Measurements from ENCODE around the gene CCDC127.
"Not testable (repeated sequence)": the region's sequence is repeated elsewhere in the genome, so short reads cannot be mapped to it uniquely, and the experiment has no call there.

The CCDC127 gene

DNA sequence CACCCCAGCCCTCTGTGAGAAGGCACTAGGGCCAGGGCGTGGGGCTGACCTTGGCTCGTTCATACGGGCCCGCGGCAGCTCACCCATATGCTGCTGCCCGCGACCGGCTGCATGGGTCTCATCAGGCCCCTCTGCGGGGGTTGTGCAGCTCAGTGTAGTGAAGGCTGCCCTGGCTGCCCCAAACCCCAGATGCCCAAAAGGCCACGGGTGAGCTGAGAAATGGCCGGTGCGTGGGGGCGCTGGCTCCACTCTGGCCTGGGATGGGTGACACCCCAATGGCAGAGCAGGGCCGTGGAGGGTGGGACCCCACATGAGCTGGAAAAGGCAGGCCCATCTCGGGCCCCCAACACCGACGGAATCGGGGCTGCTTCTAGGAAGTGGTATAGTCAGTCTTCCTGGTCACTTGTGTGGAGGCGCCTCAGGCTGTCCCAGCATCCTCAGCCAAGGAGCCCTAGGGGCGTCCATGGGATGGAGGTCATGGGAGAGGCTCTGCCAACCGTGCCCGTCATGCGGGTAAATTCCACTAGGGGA is 46.1 kb downstream of the CCDC127 start:
- no peak overlapping the region for H3K4me3 ChIP-seq (ENCODE audit: low read length in 2 of 2)
- no peaks in the 10 kb centered on the region for H3K4me1 ChIP-seq (ENCODE audit: control insufficient read depth, insufficient read depth, low read length)
- H3K27ac ChIP-seq (ENCODE audit: low read length) = no peak overlapping the region
- H3K9ac ChIP-seq (ENCODE audit: low read length in 2 of 2) = no peak overlapping the region
- H3K36me3 ChIP-seq (ENCODE audit: control insufficient read depth in 2 of 2, insufficient read depth in 2 of 2, low read length in 2 of 2) = no peaks in the 10 kb centered on the region
- peaks cover 0 to 2% of the 10 kb centered on the region in 2 donors for H3K27me3 ChIP-seq (ENCODE audit: control insufficient read depth in 1 of 2, insufficient read depth in 2 of 2, low read length in 2 of 2)
- H3K9me3 ChIP-seq (ENCODE audit: control insufficient read depth in 2 of 2, low read length in 2 of 2) = no peaks in the 10 kb centered on the region

DNA sequence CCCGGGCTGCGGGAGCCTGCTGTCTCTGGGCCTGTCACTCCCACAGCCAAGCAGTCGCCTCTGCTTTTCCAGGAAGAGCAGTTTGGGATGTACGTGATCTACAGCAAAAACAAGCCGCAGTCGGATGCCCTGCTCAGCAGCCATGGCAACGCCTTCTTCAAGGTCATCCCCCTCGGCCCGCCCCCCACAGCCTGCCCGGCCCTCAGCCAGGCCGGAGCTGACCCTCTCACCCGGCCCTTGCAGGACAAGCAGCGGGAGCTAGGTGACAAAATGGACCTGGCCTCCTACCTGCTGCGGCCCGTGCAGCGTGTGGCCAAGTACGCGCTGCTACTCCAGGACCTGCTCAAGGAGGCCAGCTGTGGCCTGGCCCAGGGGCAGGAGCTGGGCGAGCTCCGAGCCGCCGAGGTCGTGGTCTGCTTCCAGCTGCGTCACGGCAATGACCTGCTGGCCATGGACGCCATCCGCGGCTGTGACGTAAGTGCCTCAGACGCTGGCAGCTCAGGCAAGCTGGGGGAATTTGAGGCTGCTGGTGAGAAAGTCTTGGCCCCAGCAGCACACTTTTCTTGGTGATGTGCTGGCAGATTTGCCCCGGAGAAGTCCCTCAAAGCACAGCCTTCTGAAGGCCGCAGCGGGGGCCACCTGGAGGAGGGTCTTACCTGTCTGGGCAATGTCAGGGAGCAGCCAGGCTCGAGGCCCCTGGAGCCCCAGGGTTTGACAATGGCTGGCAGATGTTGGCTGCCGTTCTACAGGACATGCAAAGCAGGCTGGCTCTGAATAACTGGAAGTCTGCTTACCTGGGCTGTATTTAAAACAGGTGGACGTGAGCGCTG is 46.8 kb downstream of the CCDC127 start:
- Histone ChIP-seq H3K9ac (ENCODE audit: low read length in 2 of 2) (no peak overlapping the region), H3K4me3 (ENCODE audit: low read length in 2 of 2) (no peak overlapping the region), H3K27me3 (ENCODE audit: control insufficient read depth in 1 of 2, insufficient read depth in 2 of 2, low read length in 2 of 2) (peaks cover 0 to 2% of the 10 kb centered on the region in 2 donors), H3K36me3 (ENCODE audit: control insufficient read depth in 2 of 2, insufficient read depth in 2 of 2, low read length in 2 of 2) (no peaks in the 10 kb centered on the region), H3K27ac (ENCODE audit: low read length) (no peak overlapping the region), H3K4me1 (ENCODE audit: control insufficient read depth, insufficient read depth, low read length) (no peaks in the 10 kb centered on the region), H3K9me3 (ENCODE audit: control insufficient read depth in 2 of 2, low read length in 2 of 2) (no peaks in the 10 kb centered on the region)

DNA sequence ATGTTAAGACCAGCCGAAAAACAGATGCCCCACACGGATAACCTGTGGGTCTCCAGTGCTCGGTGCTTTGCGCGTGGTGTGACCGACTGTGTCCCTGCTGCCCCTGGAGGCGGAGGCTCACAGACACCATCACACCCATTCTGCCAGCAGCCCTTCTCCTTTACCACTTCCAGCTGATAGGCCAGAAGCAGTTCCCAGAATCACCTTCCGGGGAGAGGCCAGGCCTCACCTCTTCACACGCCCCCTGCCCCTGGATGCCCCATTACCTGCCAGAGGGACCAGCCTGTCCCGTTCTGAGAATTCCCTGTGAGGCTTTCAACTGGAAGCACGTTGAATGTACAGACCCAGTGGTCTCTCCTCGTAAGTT is 48.2 kb downstream of the CCDC127 start:
- no peak overlapping the region for H3K27ac ChIP-seq (ENCODE audit: low read length)
- no peak overlapping the region for H3K4me3 ChIP-seq (ENCODE audit: low read length in 2 of 2)

GRCh38 chr5:169071-169727 is 48.8 kb downstream of the CCDC127 start:
- H3K4me1 ChIP-seq (ENCODE audit: control insufficient read depth, insufficient read depth, low read length) = no peaks in the 10 kb centered on the region
- H3K27me3 ChIP-seq (ENCODE audit: control insufficient read depth in 1 of 2, insufficient read depth in 2 of 2, low read length in 2 of 2) = peaks cover 0 to 2% of the 10 kb centered on the region in 2 donors
- no peak overlapping the region for H3K4me3 ChIP-seq (ENCODE audit: low read length in 2 of 2)
- no peak overlapping the region for H3K9ac ChIP-seq (ENCODE audit: low read length in 2 of 2)
- no peaks in the 10 kb centered on the region for H3K9me3 ChIP-seq (ENCODE audit: control insufficient read depth in 2 of 2, low read length in 2 of 2)
- no peak overlapping the region for H3K27ac ChIP-seq (ENCODE audit: low read length)
- H3K36me3 ChIP-seq (ENCODE audit: control insufficient read depth in 2 of 2, insufficient read depth in 2 of 2, low read length in 2 of 2) = no peaks in the 10 kb centered on the region

More for the DNA sequence above, 48.2 kb downstream of the CCDC127 start:
- Histone ChIP-seq H3K4me1 (ENCODE audit: control insufficient read depth, insufficient read depth, low read length) (no peaks in the 10 kb centered on the region), H3K9me3 (ENCODE audit: control insufficient read depth in 2 of 2, low read length in 2 of 2) (no peaks in the 10 kb centered on the region), H3K27me3 (ENCODE audit: control insufficient read depth in 1 of 2, insufficient read depth in 2 of 2, low read length in 2 of 2) (peaks cover 0 to 2% of the 10 kb centered on the region in 2 donors), H3K9ac (ENCODE audit: low read length in 2 of 2) (no peak overlapping the region), H3K36me3 (ENCODE audit: control insufficient read depth in 2 of 2, insufficient read depth in 2 of 2, low read length in 2 of 2) (no peaks in the 10 kb centered on the region)

- no peak overlapping the region for H3K9ac ChIP-seq (ENCODE audit: low read length in 2 of 2)
- no peaks in the 10 kb centered on the region for H3K4me1 ChIP-seq (ENCODE audit: control insufficient read depth, insufficient read depth, low read length)
- H3K27ac ChIP-seq (ENCODE audit: low read length) = no peak overlapping the region
- no peak overlapping the region for H3K4me3 ChIP-seq (ENCODE audit: low read length in 2 of 2)
- H3K36me3 ChIP-seq (ENCODE audit: control insufficient read depth in 2 of 2, insufficient read depth in 2 of 2, low read length in 2 of 2) = no peaks in the 10 kb centered on the region
- H3K27me3 ChIP-seq (ENCODE audit: control insufficient read depth in 1 of 2, insufficient read depth in 2 of 2, low read length in 2 of 2) = no peaks in the 10 kb centered on the region
- H3K9me3 ChIP-seq (ENCODE audit: control insufficient read depth in 2 of 2, low read length in 2 of 2) = no peaks in the 10 kb centered on the region
These were observed 49.8 kb downstream of the CCDC127 start for GRCh38 chr5:167982-168660.

- no peak overlapping the region for H3K27ac ChIP-seq (ENCODE audit: low read length)
- no peaks in the 10 kb centered on the region for H3K9me3 ChIP-seq (ENCODE audit: control insufficient read depth in 2 of 2, low read length in 2 of 2)
- H3K36me3 ChIP-seq (ENCODE audit: control insufficient read depth in 2 of 2, insufficient read depth in 2 of 2, low read length in 2 of 2) = no peaks in the 10 kb centered on the region
- H3K9ac ChIP-seq (ENCODE audit: low read length in 2 of 2) = no peak overlapping the region
- no peaks in the 10 kb centered on the region for H3K27me3 ChIP-seq (ENCODE audit: control insufficient read depth in 1 of 2, insufficient read depth in 2 of 2, low read length in 2 of 2)
- H3K4me1 ChIP-seq (ENCODE audit: control insufficient read depth, insufficient read depth, low read length) = no peaks in the 10 kb centered on the region
- no peak overlapping the region for H3K4me3 ChIP-seq (ENCODE audit: low read length in 2 of 2)
These were observed 50.4 kb downstream of the CCDC127 start for GRCh38 chr5:167511-167910.

DNA sequence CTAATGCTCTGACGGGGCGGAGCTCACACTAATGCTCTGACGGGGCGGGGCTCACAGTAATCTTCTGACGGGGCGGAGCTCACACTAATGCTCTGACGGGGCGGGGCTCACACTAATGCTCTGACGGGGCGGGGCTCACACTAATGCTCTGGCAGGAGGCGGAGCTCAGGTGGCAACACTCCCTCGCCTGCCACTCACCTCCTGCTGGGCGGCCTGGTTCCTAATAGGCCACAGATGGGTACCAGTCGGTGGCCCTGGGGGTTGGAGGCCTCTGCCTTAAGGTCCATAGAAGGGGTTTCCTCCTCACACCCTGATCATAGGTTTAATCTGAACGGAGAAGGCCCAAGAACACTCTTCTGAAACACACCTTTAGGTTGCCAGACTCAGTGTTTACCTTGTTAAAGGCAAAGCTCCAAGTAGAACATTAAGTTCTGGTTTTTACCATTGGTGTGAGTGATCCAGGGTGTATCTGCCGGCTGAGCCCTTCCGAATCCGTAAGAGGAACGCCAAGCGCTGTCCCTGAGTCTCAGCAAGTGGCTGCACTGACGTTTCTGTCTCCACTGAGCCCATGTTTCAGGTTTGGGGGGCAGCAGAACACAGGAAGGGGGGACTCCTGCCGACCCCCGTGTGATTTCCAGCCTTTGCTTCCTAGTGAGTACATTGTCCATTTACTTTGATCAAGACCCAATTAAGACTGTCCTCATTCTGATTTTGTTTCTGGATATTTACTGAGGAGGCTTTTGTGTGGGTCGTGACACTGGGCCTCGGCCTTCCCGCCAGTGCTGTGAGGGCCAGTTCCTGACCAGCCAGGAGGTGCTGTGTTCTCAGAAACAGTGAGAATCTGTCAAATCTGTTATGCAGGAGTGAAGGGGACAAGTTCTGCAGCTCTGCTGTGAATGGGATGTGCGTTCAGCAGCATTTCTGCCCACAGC is 51.2 kb downstream of the CCDC127 start:
- Histone ChIP-seq H3K27me3 (ENCODE audit: control insufficient read depth in 1 of 2, insufficient read depth in 2 of 2, low read length in 2 of 2) (no peaks in the 10 kb centered on the region), H3K36me3 (ENCODE audit: control insufficient read depth in 2 of 2, insufficient read depth in 2 of 2, low read length in 2 of 2) (no peaks in the 10 kb centered on the region), H3K4me1 (ENCODE audit: control insufficient read depth, insufficient read depth, low read length) (no peaks in the 10 kb centered on the region), H3K9ac (ENCODE audit: low read length in 2 of 2) (no peak overlapping the region), H3K9me3 (ENCODE audit: control insufficient read depth in 2 of 2, low read length in 2 of 2) (no peaks in the 10 kb centered on the region), H3K27ac (ENCODE audit: low read length) (no peak overlapping the region), H3K4me3 (ENCODE audit: low read length in 2 of 2) (no peak overlapping the region)

GRCh38 chr5:164783-165182 is 53.2 kb downstream of the CCDC127 start:
- not testable (repeated sequence) for H3K27ac ChIP-seq (ENCODE audit: low read length); H3K36me3 ChIP-seq (ENCODE audit: control insufficient read depth in 2 of 2, insufficient read depth in 2 of 2, low read length in 2 of 2); H3K9me3 ChIP-seq (ENCODE audit: control insufficient read depth in 2 of 2, low read length in 2 of 2); H3K4me3 ChIP-seq (ENCODE audit: low read length in 2 of 2); H3K27me3 ChIP-seq (ENCODE audit: control insufficient read depth in 1 of 2, insufficient read depth in 2 of 2, low read length in 2 of 2); H3K4me1 ChIP-seq (ENCODE audit: control insufficient read depth, insufficient read depth, low read length); H3K9ac ChIP-seq (ENCODE audit: low read length in 2 of 2)

DNA sequence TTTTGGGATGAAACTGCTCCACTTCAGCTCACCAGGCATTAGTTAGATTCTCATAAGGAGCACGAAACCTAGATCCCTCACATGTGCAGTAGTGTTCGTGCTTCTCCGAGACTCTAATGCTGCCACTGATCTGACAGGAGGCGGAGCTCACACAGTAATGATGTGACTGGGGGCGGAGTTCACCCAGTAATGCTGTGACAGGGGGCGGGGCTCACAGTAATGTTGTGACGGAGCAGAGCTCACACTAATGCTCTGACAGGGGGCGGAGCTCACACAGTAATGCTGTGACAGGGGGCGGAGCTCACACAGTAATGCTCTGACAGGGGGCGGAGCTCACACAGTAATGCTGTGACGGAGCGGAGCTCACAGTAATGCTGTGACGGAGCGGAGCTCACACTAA is 53.7 kb downstream of the CCDC127 start:
- no peak overlapping the region for H3K9ac ChIP-seq (ENCODE audit: low read length in 2 of 2)
- no peaks in the 10 kb centered on the region for H3K9me3 ChIP-seq (ENCODE audit: control insufficient read depth in 2 of 2, low read length in 2 of 2)
- no peaks in the 10 kb centered on the region for H3K4me1 ChIP-seq (ENCODE audit: control insufficient read depth, insufficient read depth, low read length)
- H3K27ac ChIP-seq (ENCODE audit: low read length) = no peak overlapping the region
- H3K4me3 ChIP-seq (ENCODE audit: low read length in 2 of 2) = no peak overlapping the region
- H3K27me3 ChIP-seq (ENCODE audit: control insufficient read depth in 1 of 2, insufficient read depth in 2 of 2, low read length in 2 of 2) = peaks cover 0 to 2% of the 10 kb centered on the region in 2 donors
- H3K36me3 ChIP-seq (ENCODE audit: control insufficient read depth in 2 of 2, insufficient read depth in 2 of 2, low read length in 2 of 2) = no peaks in the 10 kb centered on the region

DNA sequence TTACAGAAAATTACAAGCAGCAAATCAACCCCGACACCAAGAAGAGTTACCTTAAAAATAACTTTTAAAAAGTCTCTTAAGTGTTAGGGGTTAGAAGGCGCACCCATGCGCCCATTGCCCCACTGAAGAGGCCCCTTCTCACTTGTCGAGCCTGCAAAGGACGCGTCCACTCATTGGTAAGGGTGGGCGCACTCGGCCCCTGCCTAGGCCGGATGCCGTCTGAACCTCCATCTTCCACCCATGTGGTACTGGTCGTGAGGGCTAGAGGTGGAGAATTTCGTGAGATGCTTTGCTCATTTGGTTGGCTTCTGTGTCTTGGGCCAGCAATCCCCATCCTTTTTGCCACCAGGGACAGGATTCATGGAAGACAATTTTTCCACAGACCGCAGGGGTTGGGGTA is 54.1 kb downstream of the CCDC127 start:
- no peaks in the 10 kb centered on the region for H3K9me3 ChIP-seq (ENCODE audit: control insufficient read depth in 2 of 2, low read length in 2 of 2)
- H3K27me3 ChIP-seq (ENCODE audit: control insufficient read depth in 1 of 2, insufficient read depth in 2 of 2, low read length in 2 of 2) = peaks cover 0 to 2% of the 10 kb centered on the region in 2 donors
- no peaks in the 10 kb centered on the region for H3K36me3 ChIP-seq (ENCODE audit: control insufficient read depth in 2 of 2, insufficient read depth in 2 of 2, low read length in 2 of 2)
- H3K4me1 ChIP-seq (ENCODE audit: control insufficient read depth, insufficient read depth, low read length) = no peaks in the 10 kb centered on the region
- H3K27ac ChIP-seq (ENCODE audit: low read length) = no peak overlapping the region
- H3K4me3 ChIP-seq (ENCODE audit: low read length in 2 of 2) = no peak overlapping the region
- H3K9ac ChIP-seq (ENCODE audit: low read length in 2 of 2) = no peak overlapping the region

All from stomach smooth muscle (tissue), 2 donors.